AG09309 (cell line): ENCODE results near the gene MECR.
"Not testable (repeated sequence)": the region's sequence is repeated elsewhere in the genome, so short reads cannot be mapped to it uniquely, and the experiment has no call there.

Experiments used
- DNase-seq: peaks from one replicate; pipeline ENCODE4 v3.0.0-alpha.2; 2010; ENCODE audit warnings: low read depth
- H3K4me3 ChIP-seq: 2 replicates; pipeline ENCODE4 v1.5.1; 2011; ENCODE audit warnings: mild to moderate bottlenecking, low read depth, low read length, moderate library complexity; ENCODE audit not compliant: control insufficient read depth
- TF ChIP-seq, protein P1 (sequence below): IDR thresholded peaks from 2 replicates; pipeline ENCODE4 v1.5.1; 2011; ENCODE audit warnings: mild to moderate bottlenecking, low read depth, low read length, inconsistent platforms; ENCODE audit not compliant: insufficient read depth, control insufficient read depth; ENCODE audit errors: missing control alignments

MECR gene

DNA sequence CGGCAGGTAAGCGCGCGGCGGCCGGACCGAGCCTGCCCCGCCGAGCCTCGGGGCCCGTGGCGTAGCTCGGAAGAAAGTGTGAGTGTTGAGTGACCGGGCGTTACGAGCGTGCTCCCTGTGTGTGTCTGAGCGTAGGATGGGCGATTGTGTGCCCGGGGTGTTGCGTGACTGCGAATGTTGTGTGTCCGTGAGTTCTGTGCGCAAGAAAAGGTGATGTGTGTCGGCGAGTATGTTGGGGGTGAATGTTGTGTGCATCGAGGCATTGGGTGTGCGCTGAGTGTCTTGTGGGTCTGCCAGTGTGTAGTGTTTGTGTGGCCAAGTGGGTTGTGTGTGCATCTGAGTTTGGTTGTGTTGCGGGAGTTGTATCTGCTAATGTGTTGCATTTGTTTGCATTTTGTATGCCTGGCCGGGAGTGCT, 6.0 kb upstream of the MECR start:
- no peak for DNase-seq
- TF ChIP-seq, protein P1, sequence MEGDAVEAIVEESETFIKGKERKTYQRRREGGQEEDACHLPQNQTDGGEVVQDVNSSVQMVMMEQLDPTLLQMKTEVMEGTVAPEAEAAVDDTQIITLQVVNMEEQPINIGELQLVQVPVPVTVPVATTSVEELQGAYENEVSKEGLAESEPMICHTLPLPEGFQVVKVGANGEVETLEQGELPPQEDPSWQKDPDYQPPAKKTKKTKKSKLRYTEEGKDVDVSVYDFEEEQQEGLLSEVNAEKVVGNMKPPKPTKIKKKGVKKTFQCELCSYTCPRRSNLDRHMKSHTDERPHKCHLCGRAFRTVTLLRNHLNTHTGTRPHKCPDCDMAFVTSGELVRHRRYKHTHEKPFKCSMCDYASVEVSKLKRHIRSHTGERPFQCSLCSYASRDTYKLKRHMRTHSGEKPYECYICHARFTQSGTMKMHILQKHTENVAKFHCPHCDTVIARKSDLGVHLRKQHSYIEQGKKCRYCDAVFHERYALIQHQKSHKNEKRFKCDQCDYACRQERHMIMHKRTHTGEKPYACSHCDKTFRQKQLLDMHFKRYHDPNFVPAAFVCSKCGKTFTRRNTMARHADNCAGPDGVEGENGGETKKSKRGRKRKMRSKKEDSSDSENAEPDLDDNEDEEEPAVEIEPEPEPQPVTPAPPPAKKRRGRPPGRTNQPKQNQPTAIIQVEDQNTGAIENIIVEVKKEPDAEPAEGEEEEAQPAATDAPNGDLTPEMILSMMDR = no peak
- peak overlapping the region; percentile 64 for H3K4me3 ChIP-seq

DNA sequence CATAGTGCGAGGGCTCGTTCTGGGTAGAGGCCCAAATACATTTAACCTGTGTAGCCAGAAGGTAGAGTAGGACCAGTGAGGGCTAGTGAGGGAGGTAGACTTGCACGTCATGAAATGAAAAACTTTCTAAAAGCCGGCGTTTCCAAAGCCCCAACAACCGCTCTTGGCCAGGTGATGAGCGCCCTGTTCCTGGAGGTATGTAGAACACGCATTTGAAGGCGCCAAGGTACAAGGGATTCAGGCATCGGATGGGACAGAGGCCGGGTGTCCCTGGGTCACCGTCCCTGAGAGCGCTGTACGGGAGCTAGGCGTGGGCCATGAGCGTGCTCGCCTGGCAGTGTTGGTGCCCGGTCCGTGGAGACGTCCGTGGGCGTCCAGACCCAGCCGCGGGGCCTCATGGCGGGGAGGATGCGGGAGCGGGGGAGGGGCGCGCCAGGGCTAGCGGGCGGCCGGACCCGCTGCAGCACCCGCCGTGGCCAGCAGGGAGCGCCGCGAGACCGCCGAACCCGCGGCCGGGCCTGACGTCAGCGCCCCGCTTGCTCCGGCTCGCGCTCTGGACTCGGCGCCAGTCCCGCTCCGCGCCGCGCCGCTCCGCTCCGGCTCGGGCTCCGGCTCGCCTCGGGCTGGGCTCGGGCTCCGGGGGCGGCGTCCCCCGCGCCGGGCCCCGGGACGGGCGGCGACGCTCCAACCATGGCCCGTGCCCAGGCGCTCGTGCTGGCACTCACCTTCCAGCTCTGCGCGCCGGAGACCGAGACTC, 5.4 kb upstream of the MECR start, which contains the start of gene PTPRU:
Gene PTPRU (plus strand): TSS at position 568 of the 757 bp plus-strand sequence. CDS start 123 bp downstream, at position 691.
- DNase-seq = no peak
- H3K4me3 ChIP-seq = peak within 1 kb of the TSS; percentile 64
- TF ChIP-seq, protein P1 = peak; percentile 39

DNA sequence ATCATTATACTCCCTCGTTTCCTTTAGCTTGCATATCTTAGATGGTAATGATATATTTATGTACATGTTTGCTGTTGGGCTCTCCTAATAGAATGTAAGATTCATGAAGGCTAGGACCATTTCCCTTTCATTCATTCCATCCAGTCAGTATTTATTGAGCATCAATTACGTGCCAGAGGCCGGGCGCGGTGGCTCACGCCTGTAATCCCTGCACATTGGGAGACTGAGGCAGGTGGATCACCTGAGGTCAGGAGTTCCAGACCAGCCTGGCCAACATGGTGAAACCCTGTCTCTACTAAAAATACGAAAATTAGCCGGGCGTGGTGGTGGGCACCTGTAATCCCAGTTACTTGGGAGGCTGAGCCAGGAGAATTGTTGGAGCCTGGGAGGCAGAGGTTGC, 4.1 kb upstream of the MECR start:
- H3K4me3 ChIP-seq, DNase-seq: not testable (repeated sequence)

DNA sequence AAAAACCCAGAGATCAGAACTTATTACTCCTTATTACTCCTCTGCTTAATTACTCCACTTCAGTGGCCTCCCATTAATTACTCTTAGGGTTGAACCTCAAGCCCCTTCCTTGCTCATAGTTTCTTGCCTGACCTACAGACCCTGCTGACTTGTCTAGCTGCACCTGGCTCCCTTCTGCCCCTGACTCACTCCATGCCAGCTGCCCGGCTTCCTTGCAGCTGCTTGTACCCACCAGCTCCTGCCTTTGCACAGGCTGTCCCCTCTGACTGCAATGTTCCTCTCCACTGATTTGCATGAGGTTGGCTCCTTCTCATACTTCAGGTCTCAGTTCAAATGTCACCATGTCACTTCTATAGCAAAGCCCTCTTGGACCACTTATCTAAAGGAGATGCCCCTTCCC, 3.7 kb upstream of the MECR start:
- no peak for DNase-seq
- no peak overlapping the region for H3K4me3 ChIP-seq
- TF ChIP-seq, protein P1 = no peak

DNA sequence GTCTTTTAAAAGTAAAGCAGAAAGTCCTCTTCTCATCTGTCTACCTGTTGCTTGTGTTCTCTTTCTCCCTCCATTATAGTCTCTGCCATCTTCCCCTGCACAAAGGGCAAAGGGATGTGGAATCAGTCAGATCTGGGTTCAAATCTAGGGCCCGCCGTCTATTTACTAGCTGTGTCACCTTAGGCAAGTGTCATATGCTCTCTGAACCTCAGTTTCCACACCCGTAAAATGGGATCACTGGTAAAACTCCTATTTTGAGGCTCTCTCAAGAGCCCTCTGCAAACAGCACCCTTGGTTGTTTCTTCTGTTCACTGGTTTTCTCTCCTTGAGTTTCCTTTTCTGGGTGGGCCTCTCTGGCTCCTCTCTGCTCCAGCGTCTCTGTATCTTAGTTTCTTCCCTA, 3.0 kb upstream of the MECR start:
- no peak for DNase-seq
- TF ChIP-seq, protein P1 = no peak

DNA sequence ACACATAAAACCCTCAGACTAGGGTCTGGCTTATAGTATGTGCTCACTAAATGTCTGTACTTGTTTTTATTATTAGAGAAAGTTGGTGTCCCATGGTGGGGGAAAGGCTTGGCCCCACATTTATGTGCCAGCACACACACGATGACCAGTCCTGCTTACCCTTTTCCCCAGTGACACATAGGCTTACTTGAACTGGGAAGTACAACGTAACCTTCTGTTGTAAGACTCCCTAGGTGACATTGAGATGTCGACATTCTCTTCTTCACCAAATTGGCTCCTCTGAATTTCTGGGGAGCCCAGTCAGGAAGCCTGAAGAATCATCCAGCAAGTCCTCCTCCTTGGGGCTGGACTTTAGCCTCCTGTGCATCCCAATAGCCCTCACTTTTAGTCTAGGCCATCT, 1.7 kb upstream of the MECR start:
- TF ChIP-seq, protein P1 = no peak
- no peak overlapping the region for H3K4me3 ChIP-seq
- DNase-seq = no peak

More for the DNA sequence above, 3.0 kb upstream of the MECR start:
- H3K4me3 ChIP-seq = no peak overlapping the region

DNA sequence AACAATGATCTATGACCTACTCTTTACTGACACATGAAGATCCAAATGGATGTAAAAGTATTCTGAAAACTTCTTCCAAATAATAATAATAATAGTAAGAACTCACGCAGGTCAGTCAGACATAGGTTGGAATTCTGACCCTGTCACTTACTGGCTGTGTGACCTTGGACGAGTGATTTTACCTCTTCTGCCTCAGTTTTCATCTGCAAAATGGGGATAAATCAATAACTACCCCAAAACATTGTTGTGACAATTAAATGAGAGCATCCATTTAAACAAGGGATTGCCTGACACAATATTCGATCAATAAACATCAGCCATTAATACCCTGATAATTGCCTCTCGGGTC, 556 bp downstream of the MECR start:
- TF ChIP-seq, protein P1 = no peak
- DNase-seq = no peak
- H3K4me3 ChIP-seq = peak overlapping the region; percentile 93
